NCI-H128 (cell line): ENCODE results near the gene MED8.
A peak's percentile ranks its signal among the peaks of the same experiment; 100 is the strongest.
"Not testable (repeated sequence)": the region's sequence is repeated elsewhere in the genome, so short reads cannot be mapped to it uniquely, and the experiment has no call there.

Source experiments
- DNase-seq: peaks from one replicate; lab custom pipeline; 2025; ENCODE audit not compliant: unreplicated experiment; lab: John Stamatoyannopoulos, UW

Gene MED8

DNA sequence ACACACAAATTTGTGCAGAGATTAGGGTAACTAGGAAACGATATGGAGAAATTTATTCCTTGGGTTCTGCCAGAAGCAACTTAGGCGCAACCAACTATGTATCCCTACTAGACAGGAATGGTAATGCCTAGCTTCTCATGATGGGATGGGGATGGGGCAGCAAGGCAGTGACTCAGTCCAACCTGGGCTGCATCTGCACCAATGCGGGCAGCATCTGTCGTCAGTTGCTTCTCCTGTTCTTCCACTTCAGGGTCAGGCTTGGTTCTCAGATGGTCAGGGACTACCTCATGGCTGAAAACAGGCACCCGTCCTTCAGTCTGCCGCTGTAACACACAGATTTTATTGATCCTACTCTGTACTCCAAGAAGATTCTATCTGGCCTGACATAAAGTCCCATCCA, 2.9 kb downstream of the MED8 start:
- DNase-seq, result no peak

DNA sequence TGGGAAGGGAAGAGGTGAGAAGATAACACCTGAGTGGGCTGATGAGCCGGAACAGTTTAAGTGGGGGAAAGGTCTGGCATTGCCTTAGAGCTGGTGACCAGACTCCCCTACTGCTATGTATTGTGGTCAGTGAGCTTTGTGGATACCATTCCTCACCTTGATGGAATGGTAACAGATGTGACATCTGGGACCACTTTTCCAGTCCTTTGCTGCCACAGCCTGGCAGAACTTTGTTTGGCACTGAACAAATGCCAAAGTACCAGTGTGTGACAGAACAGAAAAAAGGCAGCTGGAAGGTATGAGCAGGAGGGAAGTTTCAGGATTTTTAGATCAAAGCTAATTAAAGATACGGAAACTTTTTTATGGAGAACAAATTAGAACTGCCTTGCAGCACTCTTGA, 6.2 kb downstream of the MED8 start:
- DNase-seq, result no peak

GRCh38 chr1:43382027-43382779, 7.4 kb downstream of the MED8 start:
- peak; percentile 58 for DNase-seq

DNA sequence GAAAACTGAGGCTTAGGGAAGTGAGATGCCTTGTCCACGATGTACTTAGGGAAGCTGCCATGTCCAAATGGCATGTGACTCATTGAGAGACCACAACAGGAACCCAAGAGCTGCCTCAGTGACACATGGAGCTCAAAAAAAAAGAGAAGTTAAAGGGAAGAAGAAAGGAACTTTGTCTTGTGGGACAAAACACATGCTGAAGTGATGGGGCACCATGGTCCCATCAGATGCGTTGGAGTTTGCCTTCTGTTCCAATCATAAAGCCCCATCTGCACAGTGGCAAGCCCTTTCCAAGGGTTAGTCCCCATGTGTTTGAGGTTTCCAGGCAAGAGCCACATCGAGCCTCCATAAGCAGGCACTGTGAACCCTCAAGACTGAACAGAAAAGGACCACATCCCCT, 8.0 kb downstream of the MED8 start:
- no peak for DNase-seq

GRCh38 chr1:43379476-43379875, 10.1 kb downstream of the MED8 start:
- no peak for DNase-seq

DNA sequence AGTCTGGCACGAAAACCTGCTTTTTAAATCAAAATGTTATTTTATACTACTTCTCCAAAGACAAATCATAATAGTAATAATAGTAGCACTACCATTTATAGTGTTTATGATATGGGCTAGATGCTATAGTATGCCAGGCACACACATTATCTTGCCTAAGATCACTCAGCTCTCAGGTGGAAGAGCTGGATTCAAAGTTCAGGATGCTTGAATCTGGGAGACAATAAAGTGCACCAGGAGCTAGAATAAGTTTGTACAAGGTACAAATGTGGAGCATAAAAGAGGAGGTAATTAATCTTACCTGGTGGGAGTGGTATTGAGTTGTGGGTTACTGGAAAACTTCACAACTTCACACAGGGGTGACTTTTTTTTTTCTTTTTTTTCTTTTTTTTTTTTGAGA, 11.8 kb downstream of the MED8 start:
- DNase-seq, result no peak

DNA sequence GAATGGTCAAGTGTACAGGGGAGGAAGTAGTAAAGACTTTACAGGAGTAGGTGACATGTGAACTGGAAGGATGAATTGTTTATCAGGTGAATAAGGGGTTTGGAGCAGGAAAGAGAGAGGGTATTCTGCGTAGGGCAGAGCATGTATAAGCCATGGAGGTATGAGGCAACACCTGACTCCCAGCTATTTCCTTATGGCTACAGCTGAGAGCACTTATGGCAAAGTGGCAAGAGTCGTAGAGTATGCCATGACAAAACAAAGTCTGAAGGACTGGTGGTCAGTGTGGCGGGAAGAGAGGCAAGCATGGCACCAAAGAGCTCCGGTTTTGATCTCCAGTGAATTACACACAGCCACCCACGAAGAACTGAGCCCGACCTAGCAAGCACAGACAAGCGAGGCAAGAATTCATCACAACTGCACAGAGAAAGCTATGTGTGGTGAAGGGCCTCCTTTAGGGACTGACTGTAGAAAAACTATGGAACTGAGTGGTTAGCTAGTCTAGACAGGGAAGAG, 12.8 kb downstream of the MED8 start:
- no peak for DNase-seq

DNA sequence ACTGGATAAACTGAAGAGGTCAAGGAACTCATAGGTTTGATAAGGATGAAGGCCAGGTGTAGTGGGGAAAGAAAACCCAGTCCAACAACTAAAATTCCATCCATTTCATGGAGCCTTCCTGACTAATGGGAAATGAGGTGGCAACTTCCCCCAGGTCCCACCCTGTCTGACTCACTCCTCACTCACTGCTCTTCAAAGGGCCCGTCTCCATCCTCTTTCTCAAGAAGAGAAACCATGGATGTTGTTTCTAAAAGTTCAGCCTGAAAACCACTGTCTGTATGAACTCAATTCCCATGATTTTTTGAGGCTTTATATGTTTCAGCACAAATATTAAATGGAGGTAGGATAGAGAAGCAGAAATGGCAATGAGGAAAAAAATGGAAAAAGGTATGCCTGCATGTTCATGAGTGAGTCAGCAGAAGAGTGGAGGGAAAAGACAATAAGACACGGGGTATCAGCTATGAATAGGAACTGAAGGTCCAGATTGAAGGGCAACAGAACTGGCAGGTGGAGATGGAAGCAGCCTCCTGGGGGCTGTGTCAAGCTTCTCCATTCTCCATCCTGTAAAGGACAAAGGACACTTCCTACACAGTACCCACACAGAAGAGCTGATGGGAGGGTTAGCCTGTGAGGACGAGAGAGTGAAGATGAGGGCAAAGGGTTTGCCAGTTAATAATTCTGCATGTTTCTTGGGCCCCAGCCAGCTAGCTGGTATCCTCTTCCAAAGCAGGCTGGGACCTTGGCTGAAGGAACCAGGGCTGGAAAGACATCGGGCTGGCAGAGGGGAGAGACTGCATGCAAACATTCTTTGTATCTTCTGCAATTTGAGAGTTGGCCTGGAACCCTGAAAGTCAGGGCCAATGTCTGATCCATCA, 16.3 kb downstream of the MED8 start:
- DNase-seq, result no peak

DNA sequence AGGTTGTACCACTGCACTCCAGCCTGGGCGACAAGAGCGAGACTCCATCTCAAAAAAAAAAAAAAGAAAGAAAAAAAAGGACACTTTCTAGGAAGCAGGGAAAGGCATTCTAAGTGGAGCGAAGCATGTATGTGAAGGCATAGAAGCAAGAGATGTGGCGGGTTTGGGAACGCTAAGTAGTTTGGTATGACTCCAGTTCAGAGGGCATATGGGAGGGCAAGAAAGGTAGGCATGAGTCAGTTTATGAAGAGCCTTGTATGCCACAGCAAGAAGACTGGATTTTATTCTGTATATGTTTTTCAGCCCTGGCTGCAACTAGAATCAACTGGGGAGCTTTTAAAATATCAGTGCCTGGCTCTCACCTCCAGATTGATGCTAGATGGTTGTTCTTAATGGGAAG, 17.4 kb downstream of the MED8 start:
- no peak for DNase-seq

DNA sequence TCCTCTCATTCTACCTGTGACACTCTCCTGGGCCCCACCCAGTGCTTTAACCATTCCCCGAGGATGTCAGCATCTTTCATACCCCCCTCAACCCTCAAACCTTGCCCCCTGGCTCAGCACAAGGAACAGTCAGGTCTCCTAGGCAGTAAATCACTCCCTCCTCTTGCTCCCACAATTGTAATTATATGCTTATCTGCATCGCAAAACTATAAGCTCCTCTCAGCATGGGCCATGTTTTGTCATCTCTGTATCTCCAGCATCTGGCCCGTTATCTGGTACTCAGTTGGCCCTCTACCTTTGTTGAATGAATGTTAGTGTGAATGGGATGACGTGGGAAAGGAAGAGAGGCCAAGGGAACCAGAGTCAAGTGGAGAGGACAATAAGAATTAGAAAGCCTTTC, 19.0 kb downstream of the MED8 start:
- no peak for DNase-seq

DNA sequence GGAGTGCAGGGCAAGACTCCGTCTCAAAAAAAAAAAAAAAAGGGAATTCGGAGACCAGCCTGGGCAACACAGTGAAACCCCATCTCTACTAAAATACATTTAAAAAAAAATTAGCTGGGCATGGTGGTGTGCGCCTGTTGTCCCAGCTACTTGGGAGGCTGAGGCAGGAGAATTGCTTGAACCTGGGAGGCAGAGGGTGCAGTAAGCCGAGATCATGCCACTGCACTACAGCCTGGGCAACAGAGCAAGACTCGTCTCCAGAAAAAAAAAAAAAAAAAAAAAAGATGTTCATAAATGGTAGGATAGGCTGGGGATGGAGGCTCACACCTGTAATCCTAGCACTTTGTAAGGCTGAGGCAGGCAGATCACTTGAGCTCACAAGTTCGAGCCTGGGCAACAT, 19.8 kb downstream of the MED8 start:
- DNase-seq, result not testable (repeated sequence)

GRCh38 chr1:43368646-43369020, 21.0 kb downstream of the MED8 start:
- DNase-seq, result no peak

DNA sequence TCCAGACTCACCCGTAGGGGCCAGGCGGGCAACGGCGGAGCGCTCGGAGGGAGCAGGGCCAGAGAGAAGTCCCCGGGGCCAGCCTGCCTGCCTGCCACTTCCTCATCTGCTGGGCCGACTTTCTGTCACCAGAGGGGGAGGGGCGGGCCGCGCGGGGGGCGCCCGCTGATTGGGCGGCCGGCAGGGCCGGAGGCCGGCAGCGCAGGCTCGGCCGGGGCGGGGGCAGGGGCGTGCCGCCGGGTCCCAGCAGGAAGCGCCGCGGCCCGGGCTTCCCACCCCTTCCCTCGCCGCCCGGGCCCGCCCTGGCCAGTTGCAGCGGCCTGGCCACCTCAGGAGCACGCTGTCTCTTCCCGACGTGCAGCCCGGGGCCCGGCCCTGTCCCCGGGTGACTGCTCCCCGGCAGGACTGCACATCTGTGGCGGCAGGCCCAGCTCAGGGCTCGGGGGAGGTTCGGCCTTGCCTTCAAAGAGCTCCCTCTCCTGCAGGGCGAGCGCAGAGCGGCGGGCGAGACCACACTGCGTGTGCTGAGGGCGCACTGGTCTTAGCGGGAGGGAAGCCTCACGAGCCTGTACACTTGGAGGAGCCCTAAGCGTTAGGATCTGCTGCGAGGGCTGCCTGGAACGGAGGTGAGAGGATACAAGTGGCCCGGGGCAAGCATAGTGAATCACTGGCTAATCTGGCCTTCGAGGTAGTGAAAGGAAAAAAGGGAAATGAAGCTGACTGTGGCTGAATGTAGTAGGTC, 21.5 kb downstream of the MED8 start, which contains the start of gene ELOVL1:
TSS of gene ELOVL1 (minus strand) at position 108 of the 742 bp plus-strand sequence. CDS start 2,402 bp downstream, outside the sequence.
- peak; percentile 81 for DNase-seq

DNA sequence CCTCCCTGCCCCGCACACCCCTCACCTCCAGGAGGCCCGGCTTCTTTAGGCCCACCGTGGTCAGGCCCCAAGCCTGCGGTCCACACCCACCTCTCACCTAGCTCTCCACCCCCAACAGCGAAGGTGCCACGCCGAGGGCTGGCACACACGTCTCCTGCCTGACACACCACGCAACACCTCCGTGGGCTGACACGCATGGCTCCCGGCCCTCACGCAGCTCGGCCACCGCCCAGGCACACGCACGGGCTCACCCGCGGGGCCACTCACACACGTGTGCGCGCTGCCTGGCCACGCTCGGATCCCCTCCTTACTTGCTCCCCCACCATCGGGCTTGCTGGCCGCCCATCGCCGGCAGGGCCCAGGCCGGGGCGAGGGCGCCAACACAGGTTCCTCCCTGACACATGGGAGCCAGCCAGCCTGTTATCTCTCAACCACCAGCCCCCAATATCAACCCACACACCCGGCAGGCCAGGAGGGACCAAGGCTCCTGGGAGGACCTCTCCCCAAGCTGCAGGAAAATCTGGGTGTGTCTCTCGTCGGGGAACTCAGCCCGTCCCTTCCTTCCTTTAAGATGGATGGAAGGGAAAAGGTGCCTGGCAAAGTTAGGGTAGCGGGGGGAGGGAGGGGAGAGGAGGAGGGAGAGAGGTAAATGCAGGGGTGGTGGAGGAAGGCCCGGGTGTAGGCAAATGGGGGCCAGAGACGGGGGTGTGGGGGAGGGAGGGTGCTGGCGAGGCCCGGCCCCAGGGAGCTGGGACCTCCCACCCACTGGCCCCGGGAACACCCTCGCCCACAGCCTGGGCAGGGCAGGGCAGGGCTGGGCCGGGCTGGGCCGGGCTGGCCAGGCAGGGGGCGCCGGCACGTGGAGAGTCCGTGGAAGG, 22.3 kb downstream of the MED8 start:
- no peak for DNase-seq

DNA sequence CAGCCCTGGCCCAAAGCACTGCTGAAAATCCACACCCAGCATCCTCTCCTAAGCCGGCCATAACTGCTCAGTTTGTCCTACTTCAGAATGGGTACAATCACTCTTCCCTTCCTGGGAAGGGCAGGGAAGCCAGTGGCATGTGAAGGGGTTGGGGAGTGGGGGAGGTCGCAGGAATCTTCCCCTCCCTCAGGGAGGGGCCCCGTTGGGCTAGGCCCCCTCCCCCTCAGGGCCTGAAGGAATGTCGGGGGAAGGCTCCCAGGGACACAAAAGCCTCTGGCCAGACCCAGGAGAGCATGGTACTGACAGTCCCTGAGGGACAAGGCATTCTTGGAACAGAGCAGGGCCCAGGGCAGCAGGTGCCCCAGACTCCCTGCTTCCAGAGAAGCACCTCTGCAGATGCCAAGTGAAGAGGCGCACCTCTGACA, 23.0 kb downstream of the MED8 start:
- DNase-seq, result no peak

GRCh38 chr1:43366179-43366578, 23.4 kb downstream of the MED8 start:
- DNase-seq, result no peak

- no peak for DNase-seq
These were observed 23.9 kb downstream of the MED8 start for GRCh38 chr1:43365678-43366077.

DNA sequence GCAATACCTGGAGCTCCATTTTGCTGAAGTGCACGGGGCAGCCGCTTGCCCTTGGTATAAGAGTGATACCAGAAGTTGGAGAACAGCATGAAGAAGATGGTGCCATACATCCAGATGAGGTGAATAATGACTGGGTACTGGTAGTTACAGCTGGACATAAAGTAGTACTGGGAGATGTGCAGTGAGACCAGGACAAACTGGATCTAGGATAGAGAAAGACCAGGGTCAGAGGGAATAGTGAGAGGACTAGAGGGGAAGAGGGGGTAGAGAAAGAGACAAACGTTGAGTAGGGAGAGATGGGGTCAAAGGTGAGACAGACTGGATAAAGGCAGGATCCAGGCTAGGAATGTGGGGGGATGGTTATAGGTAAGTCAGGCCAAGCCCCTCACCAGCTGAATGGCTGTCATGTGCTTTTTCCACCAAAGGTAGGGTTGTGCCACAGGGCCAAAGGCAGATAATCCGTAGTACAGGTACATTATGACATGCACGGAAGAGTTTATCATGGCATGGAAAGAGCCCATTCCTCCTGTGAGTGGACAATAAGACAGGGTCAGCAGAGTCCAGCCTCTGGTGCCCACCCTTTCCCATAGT, 25.6 kb downstream of the MED8 start:
- no peak for DNase-seq

DNA sequence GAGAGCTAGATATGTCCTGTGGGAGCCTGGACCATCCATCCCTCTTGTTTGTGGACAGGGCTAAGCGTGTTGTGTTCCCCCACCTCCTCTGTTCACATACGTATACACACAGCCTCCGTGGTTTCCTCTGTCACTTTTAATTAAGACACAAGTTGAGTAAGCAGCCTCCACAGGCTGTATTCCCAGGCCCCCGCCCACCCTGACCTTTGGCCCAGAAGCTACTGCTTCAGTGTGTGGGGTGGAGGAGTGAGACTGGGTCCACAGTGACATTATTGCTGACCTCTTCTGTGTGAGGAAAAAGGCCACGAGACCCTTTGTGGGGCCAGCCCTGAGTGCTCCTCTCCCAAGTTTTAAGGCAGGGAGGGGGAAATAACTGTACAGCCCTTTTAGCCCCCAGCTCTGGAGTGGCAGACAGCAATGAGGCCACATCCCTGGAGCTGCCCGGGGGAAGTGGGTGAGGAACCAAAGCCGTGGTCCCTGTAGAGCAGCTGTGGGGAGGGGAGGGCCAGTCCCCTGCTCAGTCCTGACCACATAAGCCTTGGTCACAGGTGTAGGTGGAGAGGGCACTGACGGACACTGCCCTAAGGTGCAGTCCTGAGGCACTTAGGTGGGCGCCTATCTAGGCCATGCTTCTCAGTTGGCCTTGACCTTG, 26.2 kb downstream of the MED8 start:
- no peak for DNase-seq
